ENCODE data around the gene UNCX. TPM values are rescaled to one million over a fixed set of nuclear protein-coding genes. Genes with fewer than 3 reads are reported as not detected.

The UNCX gene
- total and polyA plus RNA-seq, 8 donors, result not detected

DNA sequence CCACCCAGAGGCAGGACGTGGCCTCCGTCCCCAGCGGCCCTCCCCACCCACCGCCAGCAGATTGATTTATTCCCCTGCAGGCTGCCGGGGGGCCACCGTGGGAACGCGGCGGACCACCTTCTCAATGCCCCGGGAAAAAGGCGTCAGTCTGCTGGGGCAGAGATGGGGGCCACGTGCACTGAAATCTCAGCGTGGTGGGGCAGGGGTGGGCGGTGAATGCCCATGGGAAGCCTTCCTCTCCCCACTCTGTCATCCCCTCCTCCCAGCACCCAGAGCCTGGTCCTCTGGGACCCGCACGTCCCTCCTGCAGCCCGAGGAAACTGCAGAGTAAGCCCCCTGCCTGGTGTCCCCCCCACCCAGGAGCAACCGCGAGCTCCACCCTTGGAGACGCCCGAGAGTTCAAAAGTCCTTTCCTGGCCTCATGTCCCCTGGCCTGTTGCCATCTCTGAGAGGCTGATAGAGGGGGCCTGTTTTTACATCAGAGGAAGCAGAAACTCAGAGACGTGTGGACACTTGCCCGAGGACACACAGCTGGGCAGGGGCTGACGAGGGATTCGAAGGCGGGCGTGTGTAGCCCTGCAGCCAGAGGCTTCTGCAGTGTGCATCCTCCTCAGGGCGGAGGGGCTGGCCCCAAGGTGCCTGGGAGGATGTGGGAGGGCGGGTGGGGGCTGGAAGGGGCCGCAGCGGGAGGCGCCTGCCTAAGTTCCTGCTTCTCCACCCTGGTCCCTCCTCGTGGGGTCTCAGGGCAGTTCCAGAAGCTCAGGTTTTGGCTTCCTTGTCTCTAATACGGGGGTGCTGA is 21.8 kb downstream of the UNCX start:
- DNase-seq, result no peak
- H3K27me3 ChIP-seq, result peaks cover 28 to 97% (median 78%) of the 10 kb centered on the region in 3 donors
- intact Hi-C loops (cut with DNase I; ENCODE audit: low total_unique reads), result no loop called here
- 20 to 30% (median 25%) methylated on average over 24 to 34 of the region's 34 CpGs for WGBS, 5 donors
- no peak overlapping the region for H3K27ac ChIP-seq
- H3K36me3 ChIP-seq, result no peaks in the 10 kb centered on the region
- H3K9me3 ChIP-seq, result no peaks in the 10 kb centered on the region
- peaks cover 0 to 11% (median under 1%) of the 10 kb centered on the region in 4 donors for H3K4me1 ChIP-seq
- no peak overlapping the region for H3K4me3 ChIP-seq
- TF ChIP-seq EP300 (IDR thresholded peaks at IDR 0.05) (no peak), POLR2A (IDR thresholded peaks at IDR 0.05) (no peak)

GRCh38 chr7:1255080-1255816 is 22.6 kb downstream of the UNCX start:
- no peak for TF ChIP-seq POLR2A (IDR thresholded peaks at IDR 0.05)
- no peak for TF ChIP-seq EP300 (IDR thresholded peaks at IDR 0.05)
- no peak for TF ChIP-seq POLR2AphosphoS5 (IDR thresholded peaks at IDR 0.05)
- TF ChIP-seq, protein P1, sequence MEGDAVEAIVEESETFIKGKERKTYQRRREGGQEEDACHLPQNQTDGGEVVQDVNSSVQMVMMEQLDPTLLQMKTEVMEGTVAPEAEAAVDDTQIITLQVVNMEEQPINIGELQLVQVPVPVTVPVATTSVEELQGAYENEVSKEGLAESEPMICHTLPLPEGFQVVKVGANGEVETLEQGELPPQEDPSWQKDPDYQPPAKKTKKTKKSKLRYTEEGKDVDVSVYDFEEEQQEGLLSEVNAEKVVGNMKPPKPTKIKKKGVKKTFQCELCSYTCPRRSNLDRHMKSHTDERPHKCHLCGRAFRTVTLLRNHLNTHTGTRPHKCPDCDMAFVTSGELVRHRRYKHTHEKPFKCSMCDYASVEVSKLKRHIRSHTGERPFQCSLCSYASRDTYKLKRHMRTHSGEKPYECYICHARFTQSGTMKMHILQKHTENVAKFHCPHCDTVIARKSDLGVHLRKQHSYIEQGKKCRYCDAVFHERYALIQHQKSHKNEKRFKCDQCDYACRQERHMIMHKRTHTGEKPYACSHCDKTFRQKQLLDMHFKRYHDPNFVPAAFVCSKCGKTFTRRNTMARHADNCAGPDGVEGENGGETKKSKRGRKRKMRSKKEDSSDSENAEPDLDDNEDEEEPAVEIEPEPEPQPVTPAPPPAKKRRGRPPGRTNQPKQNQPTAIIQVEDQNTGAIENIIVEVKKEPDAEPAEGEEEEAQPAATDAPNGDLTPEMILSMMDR (IDR thresholded peaks at IDR 0.05), result no peak
- DNase-seq, result no peak
- WGBS, 5 donors, result 29 to 41% (median 32%) methylated on average over 10 to 21 of the region's 21 CpGs

DNA sequence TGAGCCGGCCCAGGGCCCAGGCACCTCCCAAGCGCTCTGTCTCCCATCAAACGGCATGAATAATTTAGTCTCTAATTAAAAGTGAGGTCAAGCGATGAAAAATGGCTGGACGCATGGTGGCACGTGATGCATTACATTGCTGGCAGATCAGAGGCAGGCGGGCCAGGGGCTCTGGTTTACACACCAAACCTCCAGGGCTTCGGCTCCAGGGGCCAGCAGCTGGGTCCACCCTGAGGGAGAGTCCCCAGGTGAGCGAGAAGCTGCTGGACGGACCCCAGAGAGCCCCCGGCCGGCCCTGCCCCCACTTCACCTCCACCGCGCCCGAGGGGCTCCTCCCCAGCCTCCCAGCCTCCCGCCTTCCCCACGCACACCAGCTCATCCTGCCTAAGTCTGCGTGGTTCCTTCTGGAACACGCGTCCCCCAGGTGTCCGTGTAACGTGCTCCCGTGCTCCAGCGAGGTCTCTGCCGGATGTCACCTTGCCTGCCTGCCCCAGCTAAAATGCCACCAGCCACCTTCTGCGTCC is 23.2 kb downstream of the UNCX start:
- Histone ChIP-seq H3K36me3 (no peaks in the 10 kb centered on the region), H3K9me3 (no peaks in the 10 kb centered on the region), H3K27me3 (peaks cover 24 to 97% (median 78%) of the 10 kb centered on the region in 3 donors), H3K4me1 (peaks cover 0 to 7% (median 0%) of the 10 kb centered on the region in 4 donors), H3K27ac (no peak overlapping the region), H3K4me3 (no peak overlapping the region)
- TF ChIP-seq POLR2AphosphoS5 (IDR thresholded peaks at IDR 0.05) (no peak), POLR2A (IDR thresholded peaks at IDR 0.05) (no peak), EP300 (IDR thresholded peaks at IDR 0.05) (no peak)
- TF ChIP-seq, protein P1 (IDR thresholded peaks at IDR 0.05), result no peak
- 59 to 70% (median 67%) methylated on average over 20 to 26 of the region's 26 CpGs for WGBS, 5 donors
- intact Hi-C loops (cut with DNase I; ENCODE audit: low total_unique reads), result no loop called here
- no peak for DNase-seq

More at GRCh38 chr7:1255080-1255816, 22.6 kb downstream of the UNCX start:
- H3K4me3 ChIP-seq, result no peak overlapping the region
- H3K9me3 ChIP-seq, result no peaks in the 10 kb centered on the region
- intact Hi-C loops (cut with DNase I; ENCODE audit: low total_unique reads), result no loop called here
- no peak overlapping the region for H3K27ac ChIP-seq
- H3K4me1 ChIP-seq, result peaks cover 0 to 7% (median 0%) of the 10 kb centered on the region in 4 donors
- peaks cover 24 to 97% (median 78%) of the 10 kb centered on the region in 3 donors for H3K27me3 ChIP-seq
- no peaks in the 10 kb centered on the region for H3K36me3 ChIP-seq

GRCh38 chr7:1256621-1257020 is 23.9 kb downstream of the UNCX start:
- H3K36me3 ChIP-seq, result no peaks in the 10 kb centered on the region
- no peaks in the 10 kb centered on the region for H3K9me3 ChIP-seq
- H3K4me1 ChIP-seq, result peaks cover 0 to 7% (median 0%) of the 10 kb centered on the region in 4 donors
- DNase-seq, result no peak
- no peak for TF ChIP-seq POLR2AphosphoS5 (IDR thresholded peaks at IDR 0.05)
- TF ChIP-seq, protein P1 (IDR thresholded peaks at IDR 0.05), result no peak
- no peak for TF ChIP-seq EP300 (IDR thresholded peaks at IDR 0.05)
- WGBS, 5 donors, result 81 to 100% (median 85%) methylated on average over 3 to 11 of the region's 11 CpGs
- H3K4me3 ChIP-seq, result no peak overlapping the region
- intact Hi-C loops (cut with DNase I; ENCODE audit: low total_unique reads), result no loop called here
- no peak overlapping the region for H3K27ac ChIP-seq
- H3K27me3 ChIP-seq, result peaks cover 24 to 97% (median 77%) of the 10 kb centered on the region in 3 donors

Measured in stomach (tissue), 9 donors.